HG02623 (cell line): ENCODE data around the gene CSNK2A1.
"Not testable (repeated sequence)": the region's sequence is repeated elsewhere in the genome, so short reads cannot be mapped to it uniquely, and the experiment has no call there.

Experiments
- ATAC-seq: cut with Tn5 transposase; IDR thresholded peaks from one replicate; pipeline ENCODE4 v1.9.1; 2021; ENCODE audit warnings: moderate library complexity; ENCODE audit not compliant: unreplicated experiment

The CSNK2A1 gene

DNA sequence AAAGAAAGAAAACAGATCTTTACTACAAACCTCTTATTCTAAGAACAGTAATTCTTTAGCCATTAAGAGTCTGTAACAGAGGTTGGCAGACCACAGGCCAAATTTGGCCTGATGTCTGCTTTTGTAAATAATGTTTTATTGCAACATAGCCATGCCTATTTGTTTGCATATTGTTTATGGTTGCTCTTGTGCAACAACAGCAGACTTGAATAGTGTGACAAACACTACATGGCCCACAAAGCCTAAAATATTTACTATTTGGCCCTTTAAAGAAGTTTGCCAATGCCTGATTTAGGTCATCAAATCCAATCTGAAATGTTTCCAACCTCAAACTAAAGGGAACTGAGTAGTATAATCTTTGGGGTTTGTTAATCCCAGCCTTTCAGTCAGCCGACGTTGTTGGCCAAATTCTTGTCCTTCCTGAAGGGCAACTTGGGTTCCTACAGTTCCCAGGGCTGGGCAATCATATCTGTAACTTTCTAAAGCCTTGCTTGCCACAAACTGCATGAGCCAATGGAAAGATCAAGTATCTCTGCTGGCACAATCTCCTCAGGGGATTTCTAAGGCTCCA lies 47.4 kb downstream of the CSNK2A1 start:
- ATAC-seq: no peak

DNA sequence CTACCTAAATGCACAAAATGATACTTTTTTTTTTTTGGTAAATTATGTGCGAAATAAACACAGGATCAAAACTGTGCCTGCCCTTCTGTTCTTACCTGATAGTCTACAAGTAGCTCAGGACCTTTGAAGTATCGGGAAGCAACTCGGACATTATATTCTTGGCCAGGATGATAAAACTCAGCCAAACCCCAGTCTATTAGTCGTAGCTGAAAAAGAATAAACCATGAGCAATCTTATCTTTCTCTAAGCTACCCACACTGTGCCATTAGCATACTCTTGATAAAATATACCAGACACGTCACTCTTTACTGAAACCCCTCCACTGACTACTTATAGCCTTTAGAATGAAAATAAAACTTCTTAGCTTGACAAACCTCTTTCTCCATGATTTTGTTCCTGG lies 51.4 kb downstream of the CSNK2A1 start:
- ATAC-seq: no peak

DNA sequence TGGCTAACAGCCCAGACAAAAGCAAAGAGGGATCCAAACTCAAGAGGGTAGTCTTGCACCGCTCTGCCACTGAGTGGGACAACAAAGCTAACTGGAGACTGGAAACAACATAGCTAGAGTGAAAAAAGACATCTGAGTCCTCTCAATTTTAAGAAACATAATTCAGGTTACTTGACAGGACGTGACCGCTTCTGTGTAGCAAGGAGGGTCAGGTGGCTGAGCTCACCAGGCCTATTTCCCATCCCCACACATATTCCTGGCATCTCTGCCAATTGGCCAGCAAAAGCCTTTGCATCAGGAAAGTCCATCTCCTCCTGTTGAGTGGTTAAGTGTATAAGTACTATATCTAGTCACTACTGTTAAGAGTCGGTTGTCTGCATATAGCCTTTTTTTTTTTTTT lies 55.9 kb downstream of the CSNK2A1 start:
- no peak for ATAC-seq

DNA sequence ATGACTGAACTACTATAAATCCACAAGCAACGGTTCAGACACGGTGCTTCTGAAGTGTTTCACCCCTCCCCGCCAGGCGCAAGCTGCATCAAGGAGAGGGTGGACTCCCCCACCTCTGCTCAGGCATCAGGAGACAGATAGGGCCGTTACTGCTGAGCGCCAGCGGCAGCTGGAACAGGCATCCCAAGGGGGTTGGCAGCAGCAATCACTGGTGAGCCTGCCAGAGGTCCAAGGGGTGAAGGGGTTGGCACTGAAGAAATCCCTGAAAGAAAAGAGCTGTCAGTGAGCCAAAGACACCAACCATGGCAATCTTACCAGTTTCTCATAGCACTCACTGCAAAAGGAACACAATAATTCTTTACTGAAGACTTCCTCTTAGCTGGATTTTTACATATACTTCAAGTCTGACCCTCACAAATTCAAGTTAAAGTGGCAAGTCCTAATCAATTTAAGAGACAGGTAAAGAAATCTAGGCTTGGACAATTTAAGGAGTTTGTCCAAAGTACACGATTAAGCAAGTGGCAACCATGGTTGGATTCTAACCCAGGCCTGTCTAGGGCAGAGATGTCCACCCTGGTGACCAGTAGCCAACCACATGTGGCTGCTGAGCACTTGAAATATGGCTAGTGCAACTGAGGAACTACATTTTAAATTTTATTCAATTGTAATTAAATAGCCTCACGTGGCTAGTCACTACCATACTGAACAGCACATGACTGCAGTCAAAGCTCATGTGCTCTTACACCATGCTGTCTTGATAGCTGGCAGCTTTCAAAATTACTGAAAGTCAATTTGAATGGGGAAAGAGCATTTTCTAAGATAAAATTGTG lies 59.6 kb downstream of the CSNK2A1 start:
- no peak for ATAC-seq

DNA sequence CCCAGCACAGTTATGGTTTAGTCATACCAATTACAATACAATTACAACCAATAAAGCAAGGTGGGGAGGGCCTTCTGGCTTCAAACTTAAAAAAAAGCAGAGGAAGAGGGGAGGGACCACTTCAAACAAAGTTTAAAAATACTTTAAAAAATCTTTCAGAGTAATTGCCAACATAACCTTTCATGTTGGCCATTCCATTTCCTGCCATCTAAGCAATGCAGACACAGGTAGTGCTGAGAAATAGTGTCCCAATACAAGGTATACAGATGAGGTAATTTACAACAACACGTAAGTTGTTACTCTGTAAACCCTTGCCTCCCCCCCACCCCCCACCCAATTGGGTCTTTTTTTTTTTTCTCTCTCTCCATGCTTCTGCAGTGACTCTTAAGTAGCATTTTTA lies 62.4 kb downstream of the CSNK2A1 start:
- ATAC-seq: no peak

DNA sequence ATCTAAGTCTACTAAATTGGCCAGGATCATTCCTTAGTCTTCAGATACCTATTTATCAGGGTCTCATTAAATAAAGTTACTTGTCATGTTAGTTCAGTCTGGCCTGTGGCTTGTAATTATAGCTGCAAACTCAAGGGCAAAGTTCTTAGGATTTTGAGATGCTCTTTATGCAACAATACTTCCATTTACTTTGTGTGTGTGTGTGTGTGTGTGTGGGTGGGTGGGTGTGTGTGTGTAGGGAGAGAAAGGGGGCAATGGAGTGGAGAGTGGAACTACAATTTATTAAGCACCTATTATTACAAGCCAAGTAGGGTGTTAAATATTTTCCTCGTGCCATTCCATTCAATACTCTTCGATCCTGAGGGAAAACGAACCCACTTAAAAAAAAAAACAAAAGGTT lies 63.5 kb downstream of the CSNK2A1 start:
- ATAC-seq: no peak

DNA sequence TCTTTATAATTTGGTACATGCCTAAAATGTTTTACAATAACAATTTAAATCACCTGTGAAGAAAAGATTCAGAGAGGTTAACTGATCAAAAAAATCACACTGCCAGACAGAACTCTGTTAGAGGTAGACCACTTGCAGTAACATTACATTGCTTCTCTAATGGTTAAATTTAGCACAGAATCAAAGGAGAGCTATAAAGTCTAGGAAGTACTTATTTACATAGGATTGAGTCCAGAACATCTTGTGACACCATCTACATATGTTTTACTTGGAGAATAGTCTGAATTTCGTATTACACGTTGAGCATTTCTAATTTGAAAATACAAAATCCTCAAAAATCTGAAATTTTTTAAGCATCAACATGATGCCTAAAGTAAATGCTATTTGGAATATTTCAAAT lies 64.1 kb downstream of the CSNK2A1 start:
- ATAC-seq: no peak

DNA sequence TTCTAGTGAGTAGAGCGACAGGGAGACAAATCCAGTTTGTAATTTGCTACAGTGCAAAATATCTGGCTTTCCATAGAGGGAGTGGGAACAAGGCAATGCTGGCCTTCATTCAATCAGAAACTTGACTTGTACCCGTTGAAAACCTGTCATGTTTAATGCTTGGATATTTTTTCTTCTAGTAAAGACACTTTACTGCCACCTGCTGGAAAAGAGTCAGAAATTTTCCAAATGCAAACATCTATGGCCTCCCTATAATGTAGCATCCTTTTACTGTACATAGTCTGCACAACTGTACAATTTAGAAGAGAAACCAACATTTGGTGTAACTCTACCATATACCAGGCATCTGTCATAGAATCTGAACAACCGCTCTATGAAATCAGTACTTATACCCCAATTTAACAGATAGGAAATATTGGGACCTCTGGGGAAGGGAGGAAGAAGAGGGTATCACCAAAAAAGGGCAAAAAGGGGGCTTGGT lies 64.6 kb downstream of the CSNK2A1 start:
- no peak for ATAC-seq

DNA sequence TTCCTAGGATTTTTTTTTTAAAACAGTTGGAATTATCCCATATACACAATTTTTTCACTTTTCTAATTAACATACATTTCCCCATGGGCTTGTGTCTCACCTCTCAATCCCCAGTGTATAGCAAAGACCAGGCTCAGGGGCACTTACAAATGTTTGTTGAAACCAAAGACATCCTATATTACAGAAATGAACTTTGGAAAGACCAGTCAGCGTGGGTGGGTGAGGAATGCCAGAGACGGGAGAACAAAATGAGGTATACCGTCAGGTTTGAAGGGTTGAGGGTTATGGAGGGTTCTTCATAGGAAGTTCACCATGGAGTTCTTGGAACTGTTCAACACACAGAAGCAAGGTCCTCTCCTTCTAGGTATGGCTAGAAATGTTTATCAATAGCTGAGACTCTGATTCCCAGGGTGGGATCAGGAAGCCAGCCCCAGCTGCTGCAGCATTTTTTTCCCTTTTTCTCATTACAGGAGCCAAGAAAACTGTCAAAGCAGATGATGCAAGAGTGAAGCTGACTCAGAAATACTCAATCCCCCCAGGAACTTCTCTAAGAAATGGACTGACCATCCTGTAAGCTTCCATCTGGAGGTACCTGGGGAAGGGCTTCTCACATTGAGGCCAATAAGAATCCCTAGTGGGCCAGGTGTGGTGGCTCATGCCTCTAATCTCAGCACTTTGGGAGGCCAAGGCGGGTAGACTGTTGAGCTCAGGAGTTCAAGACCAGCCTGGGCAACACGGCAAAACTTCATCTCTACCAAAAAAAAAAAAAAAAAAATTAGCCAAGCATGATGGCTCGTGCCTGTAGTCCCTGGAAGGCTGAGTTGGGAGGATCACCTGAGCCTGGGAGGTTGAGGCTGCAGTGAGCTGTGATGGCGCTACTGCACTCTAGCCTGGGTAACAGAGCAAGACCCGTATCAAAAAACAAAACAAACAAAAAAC lies 65.3 kb downstream of the CSNK2A1 start:
- no peak for ATAC-seq

DNA sequence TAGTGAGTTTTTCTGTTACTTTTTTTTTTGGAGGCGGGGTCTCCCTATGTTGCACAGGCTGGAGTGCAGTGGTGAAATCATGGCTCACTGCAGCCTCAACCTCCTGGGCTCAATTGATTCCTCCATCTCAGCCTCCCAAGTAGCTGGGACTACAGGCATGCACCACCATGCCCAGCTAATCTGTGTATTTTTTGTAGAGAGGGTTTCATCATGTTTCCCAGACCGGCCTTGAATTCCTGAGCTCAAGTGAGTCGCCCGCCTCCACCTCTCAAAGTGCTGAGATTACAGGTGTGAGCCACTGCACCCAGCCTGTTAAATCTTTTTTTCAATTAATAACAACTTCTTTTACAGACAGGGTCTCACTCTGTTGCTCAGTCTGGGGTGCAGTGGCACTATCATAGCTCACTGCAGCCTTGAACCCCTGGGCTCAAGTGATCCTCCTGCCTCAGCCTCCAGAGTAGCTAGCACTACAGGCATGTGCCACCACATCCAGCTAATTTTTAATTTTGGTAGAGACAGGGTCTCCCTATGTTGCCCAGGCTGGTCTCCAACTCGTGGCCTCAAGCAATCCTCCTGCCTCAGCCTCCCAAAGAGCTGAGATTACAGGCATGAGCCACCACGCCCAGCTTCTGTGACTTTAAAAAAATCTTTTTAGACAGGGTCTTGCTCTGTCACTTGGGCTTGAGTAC lies 66.9 kb downstream of the CSNK2A1 start:
- not testable (repeated sequence) for ATAC-seq

DNA sequence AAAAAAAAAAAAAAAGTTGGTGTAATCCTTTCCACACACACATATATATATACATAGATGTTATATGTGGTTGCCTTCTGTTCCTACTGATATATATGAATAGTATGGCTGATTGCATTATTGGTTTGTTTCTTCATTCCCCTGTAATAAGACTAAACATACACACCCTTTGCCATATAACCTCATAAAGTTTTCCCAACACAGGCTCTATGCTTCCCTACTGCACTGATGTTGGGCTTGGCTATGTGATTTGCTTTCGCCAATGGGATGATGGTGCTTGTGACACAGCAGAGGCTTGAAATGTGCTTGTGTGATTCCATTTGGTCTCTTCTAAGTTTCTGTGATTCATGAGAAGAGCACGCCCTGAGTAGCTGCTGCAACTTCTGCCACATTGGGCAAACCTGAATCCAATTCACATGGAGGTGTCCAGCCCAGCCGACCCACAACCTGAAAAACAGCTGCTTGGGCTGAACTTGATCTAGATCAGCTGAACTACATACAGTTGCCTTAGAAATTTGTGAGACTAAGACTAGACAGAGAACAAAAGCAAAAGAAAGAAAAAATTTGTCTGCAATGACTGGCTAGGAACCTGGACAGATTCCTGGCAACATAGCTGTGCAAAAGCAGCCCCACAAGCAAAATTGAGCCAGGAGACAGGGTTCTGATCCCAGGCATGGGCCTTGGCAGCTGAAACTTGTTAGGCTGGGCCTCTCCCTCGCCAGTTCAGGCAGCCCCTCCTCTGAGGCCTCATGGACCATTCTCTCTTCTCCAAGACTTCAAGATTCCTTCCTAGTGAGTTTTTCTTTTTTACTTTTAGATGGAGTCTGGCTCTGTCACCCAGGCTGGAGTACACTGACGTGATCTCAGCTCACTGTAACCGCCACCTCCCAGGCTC lies 67.9 kb downstream of the CSNK2A1 start:
- no peak for ATAC-seq

DNA sequence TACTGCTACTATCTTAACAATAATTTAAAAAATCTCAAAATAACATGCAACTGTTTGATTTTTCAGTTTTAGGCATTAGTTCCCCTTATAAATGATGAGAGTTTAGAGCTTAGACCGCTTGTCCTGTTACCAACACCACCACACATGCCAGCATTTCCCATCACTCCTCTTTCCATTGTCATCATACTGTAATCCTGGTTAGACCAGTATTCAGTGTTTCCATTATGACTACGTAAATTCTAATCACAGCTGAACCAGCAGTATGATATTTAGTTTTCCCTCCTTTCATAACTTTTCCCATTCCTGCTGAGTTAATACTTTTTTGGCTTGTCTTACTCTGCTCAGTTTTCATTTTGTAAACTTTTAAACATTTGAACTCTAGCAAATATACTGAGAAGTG lies 69.0 kb downstream of the CSNK2A1 start:
- ATAC-seq: no peak

DNA sequence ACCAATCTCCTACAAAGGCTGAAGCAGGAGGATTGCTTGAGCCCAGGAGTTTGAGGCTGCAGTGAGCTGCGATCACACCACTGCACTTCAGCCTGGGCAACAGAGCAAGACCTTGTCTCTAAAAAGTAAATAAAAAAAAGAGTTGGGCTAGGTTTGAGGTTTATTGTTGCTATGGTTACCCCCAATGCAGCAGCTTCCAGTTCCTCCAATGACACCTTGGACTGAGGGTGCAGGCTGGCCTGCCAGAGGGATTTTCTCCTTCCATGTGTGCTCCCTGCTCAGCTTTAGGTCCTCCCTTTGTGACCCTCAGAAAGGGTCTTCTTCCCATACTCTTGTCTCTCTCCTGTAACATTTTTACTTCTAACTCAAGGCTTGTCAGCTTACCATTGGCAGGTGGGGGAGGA lies 70.7 kb downstream of the CSNK2A1 start:
- ATAC-seq: no peak

DNA sequence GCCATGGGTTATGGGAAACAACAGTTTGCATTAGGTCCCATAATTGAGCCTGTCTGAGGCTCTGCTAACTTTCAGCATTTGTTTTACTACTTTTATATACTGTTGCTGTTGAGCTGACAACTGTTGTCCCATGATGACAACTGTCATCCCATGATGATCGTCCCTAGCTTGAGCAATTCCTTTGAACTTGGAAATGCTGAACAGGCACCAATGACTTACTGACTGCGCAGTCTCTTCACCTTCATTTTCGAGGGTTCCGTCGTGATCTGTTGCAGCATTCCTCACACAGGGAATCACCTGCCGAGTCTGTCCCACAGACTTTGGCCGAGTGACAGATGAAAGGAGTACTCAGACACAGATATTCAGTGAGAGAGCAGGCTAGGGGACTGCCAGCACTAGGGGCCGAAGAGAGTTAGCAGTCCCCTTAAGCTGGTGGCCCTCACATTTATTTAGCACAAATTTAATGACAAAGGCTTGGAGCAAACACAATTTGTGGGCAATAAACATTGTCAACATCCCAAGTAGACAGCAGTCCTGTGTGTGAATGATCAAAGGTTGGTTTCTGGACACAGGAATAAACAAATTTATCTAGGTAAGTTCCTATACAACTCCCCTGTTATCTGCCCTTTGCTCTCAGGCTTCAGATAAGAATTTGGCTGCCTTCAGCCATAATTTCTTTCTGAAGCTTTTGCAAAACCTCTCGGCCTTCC lies 71.3 kb downstream of the CSNK2A1 start:
- ATAC-seq: no peak

DNA sequence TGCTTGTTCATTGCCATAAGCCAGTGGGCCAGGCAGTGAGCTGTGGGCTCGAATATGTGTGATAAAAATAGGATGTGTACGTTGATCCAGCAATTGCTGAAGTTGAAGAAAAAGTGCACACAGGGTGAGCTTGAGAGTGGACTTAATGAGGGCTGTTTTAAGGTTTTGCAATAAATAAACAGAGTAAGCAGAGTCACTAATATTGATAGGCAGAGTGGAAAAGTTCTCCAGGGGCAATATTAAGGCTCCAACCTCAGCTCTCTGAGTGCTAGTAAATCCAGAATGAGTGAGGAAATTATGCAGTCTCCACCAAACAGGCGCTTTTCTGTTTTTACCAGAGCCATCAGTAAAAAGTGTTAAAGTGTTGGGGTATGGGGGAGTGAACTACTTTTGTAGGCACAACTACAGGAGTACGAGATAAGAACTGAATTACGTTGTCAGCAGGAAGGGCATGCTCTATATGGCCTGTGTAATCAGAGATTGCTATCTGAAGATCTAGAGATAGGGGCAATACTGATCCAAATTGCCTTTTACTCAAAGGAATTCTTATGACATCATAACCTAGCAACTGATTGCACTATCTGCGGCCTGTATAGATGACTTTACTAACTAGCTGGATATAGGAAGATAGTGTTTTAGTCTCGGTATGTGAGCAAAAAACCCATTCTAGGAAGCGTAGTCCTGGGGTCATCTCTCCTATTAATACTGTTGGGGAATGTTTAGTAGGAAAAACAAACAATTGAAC lies 73.7 kb downstream of the CSNK2A1 start:
- no peak for ATAC-seq

DNA sequence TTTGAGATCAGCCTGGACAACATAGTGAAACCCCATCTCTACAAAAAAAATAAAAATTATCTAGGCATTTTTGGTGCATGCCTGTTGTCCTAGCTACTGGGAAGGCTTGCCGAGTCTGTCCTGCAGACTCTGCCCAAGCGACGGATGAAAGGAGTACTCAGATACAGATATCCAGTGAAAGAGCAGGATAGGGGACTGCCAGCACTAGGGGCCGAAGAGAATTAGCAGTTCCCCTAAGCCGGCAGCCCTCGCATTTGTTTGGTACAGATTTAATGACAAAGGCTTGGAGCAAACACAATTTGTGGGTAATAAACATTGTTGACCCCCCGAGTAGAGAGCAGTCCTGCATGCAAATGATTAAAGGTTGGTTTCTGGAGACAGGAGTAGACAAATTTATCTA lies 75.8 kb downstream of the CSNK2A1 start:
- ATAC-seq: no peak

DNA sequence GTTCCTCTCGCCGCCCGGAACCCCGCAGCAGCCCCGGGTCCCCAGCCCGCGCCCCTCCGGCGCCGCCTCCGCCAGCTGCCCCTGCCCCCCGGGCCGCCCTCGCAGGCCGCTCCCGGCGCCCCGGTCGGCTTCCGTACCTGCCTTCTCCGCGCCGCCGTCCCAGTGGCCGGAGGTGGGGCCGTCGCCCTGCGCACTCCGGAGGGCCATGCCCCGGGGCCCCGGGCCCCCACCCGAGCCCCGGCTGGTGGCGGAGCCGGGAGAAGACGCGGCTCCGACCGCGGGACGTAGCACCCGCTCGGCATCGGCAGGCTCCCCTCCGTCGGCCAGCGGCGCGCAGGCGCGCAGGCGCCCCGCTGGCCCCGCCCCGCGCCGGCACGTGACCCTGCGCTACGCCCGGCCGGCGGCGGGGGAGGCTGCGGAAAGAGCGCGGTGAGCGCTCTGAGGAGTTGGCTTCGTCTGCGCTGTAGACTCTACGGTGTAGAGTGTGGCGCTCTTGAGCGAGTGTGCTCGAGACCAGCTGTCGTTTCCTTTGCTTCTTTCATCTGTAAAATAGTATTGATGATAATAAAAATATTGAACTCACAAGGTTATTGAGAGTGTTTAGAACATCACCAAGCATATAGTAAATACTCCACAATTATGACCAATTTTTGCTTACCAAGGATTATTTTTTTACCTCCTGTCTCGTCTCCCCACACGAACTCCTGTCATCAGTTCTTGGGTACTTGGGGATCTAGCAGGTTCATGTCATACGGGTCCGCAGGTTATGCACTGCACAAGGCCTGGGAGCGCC lies 81.2 kb downstream of the CSNK2A1 start, which contains the start of gene TBC1D20:
Gene TBC1D20, minus strand, starts transcription at position 335 of the 793 bp plus-strand sequence. Its CDS starts 128 bp downstream, at position 207.
- peak; percentile 86 for ATAC-seq
